ENCODE data around the gene ANKFN1.
"Not testable (repeated sequence)": the region's sequence is repeated elsewhere in the genome, so short reads cannot be mapped to it uniquely, and the experiment has no call there.

Gene ANKFN1

GRCh38 chr17:56182081-56182480 is 28.8 kb downstream of the ANKFN1 start:
- no peak for DNase-seq (ENCODE audit: low read depth in 3 of 3)

DNA sequence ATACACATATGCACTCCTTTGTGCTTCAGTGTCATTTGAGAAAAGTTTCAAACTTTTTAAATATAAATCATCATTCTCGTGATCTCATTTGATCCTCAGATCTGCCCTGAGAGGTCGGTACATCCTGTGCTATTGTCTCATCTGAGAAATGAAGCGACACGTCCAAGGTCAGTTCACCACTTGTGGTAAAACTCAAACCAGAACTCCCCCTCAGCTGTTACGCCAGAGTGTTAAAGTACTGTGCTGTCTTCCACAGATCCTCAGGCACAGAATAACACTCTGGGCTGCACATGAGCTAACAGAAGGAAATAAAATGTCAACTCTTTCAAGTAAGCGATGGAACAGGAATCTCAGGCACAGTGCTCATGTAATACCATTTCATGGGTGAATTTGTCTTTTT is 31.4 kb downstream of the ANKFN1 start:
- no peak for DNase-seq (ENCODE audit: low read depth in 3 of 3)

GRCh38 chr17:56185491-56186221 is 32.4 kb downstream of the ANKFN1 start:
- DNase-seq (ENCODE audit: low read depth in 3 of 3), result no peak

DNA sequence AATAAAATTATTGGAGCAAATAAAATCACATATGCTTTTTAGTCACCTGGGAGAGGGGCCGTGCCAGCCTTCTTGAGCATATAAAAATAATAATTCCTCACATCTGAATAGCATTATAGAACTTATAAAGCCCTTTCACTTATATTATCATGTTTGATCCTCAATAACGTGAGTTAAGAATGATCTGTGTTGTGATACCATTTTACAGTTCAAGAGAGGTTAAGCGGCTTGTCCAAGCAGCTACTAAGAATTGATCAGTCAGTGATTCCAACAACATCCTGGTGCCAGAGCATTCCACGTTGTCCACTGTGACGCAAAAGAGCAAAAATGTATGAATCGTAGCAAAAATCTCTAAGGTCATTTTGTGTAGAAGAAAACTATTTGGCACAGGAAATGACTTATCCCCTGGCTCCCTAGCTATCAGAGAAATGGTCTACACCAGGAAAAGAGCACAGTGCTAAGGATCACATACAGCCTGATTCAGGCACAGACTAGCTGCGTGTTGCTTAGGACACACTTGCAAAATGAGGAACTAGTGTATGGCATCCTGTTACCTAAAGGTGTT is 33.0 kb downstream of the ANKFN1 start:
- no peak for DNase-seq (ENCODE audit: low read depth in 3 of 3)

GRCh38 chr17:56203430-56203829 is 50.2 kb downstream of the ANKFN1 start:
- no peak for DNase-seq (ENCODE audit: low read depth in 3 of 3)

DNA sequence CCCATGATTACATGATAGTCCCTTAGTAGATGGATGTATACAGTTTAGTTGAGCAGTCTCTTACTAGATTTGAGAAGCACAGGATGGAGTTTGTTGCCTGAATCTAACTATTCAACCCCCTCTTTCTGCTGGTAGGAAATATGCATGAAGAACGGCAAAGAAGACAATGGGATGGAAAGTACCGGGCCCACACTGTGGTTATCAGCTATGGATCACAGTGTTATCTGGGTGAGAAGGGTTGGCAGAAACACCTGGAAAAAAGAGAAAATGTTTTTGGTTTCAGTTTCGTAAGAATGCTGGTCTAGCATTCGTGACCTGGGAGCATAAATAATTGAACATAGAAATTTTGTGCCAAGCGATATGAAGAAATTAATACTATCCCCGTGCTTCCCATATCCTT is 53.1 kb downstream of the ANKFN1 start:
- no peak for DNase-seq (ENCODE audit: low read depth in 3 of 3)

DNA sequence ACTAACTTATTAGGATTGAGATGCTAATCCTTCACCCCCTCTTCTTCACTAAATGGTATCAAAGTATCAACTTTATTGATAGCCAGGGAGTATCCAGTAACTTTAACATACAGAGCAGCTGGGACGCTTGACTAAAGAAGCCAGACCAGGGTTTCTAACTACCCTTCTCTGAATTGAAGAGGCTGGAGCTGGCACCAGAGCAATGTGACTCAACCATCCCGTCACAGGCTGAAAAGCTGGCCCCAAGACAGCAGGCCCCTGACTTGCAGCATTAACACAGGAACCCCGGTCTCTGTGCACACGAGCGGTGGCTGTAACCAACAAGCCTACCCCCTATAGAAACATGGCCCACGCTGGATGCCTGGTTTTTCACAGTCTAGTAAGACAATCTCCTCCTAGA is 59.8 kb downstream of the ANKFN1 start:
- no peak for DNase-seq (ENCODE audit: low read depth in 3 of 3)

- DNase-seq (ENCODE audit: low read depth in 3 of 3), result no peak
Observed at GRCh38 chr17:56217921-56218320, 64.6 kb downstream of the ANKFN1 start.

DNA sequence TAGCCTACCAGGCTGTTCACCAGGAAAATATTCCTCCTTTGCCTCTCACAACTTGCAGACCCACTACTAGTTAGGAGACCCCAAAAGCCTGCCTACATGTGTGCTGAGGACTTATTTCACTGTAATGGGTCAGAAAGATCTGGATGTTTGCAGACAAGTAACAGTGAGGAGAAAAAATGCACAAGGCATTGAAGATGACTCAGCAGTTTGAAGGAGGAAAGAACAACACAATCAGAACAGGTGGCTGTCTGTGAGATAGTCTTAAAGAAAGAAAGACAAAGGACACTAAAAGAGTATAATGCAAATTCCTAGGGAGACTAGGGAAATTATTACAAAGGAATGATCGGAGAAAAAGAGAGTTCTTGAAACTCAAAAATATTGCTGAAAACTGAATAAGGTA is 69.0 kb downstream of the ANKFN1 start:
- no peak for DNase-seq (ENCODE audit: low read depth in 3 of 3)

DNA sequence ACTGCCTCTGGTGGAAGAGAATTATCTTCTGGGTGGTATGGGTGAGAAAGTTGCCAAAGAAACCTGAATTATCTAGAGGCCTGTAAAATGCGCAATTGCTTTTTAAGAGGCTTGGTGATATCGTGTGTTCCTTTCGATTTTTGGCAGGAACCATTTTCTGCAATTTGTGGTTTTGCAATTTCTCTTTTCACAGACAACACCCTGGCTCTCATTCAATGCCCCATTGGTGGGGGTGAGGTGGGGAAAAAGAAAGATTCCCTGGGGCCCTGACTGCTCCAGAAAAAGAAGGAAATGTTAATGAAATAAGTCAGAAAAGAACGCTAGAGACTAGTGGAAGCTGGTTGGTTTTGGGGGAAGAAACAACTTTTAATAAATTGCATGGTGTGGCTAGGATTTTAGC is 77.4 kb downstream of the ANKFN1 start:
- no peak for DNase-seq (ENCODE audit: low read depth in 3 of 3)

- no peak for DNase-seq (ENCODE audit: low read depth in 3 of 3)
Observed at GRCh38 chr17:56231252-56231651, 78.0 kb downstream of the ANKFN1 start.

- no peak for DNase-seq (ENCODE audit: low read depth in 3 of 3)
Observed at GRCh38 chr17:56231693-56232092, 78.4 kb downstream of the ANKFN1 start.

DNA sequence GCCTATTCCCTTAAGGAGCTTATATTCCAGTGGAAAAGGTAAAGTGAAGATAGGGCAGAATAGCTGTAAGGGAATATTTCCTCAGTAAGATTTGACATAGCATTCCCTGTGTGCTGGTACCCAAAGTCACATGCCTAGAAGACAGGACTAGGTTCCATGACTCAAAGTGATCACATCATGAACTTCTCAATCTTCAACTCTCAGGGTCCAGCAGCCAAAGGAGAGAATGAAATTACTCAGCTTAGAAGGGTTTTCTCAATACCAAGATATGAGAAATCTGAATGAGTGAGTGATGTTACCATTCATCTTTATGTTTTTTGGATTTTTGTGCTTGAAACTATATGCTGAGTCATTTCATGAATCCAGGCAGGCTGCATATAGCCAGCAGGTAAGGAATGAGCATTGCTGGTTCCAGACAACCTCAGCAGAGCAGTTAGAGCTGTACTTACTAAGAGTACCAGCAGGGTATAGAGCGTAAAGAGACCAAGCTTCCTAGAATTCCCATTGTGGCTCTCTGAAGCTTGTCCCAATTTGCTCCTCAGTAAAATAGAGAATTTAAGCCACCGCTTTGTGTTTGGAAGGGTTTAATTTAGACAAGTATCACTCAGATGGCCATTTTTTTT is 91.1 kb downstream of the ANKFN1 start:
- DNase-seq (ENCODE audit: low read depth in 3 of 3), result no peak

- DNase-seq (ENCODE audit: low read depth in 3 of 3), result no peak
Observed at GRCh38 chr17:56247816-56248215, 94.5 kb downstream of the ANKFN1 start.

DNA sequence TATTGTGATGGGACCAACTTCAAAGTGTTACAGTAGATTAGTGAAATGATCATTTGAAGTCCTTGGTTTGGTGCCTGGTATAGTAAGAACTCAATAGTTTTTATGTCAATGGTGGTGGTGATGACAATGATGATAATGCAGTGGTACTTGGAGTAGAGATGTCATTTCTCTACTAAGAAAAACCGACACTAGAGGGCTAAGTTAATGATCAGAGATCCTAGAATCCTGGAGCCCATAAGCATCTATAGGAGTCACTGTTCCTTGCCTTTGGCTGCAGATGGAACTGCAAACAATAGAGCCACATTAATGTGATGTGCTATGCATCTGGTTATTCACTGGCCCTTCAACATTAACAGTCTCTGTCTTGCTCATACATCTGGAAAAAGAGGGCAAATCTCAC is 103.8 kb downstream of the ANKFN1 start:
- no peak for DNase-seq (ENCODE audit: low read depth in 3 of 3)

GRCh38 chr17:56260376-56261002 is 107.2 kb downstream of the ANKFN1 start:
- DNase-seq (ENCODE audit: low read depth in 3 of 3), result no peak

GRCh38 chr17:56262803-56263202 is 109.5 kb downstream of the ANKFN1 start:
- no peak for DNase-seq (ENCODE audit: low read depth in 3 of 3)

- DNase-seq (ENCODE audit: low read depth in 3 of 3), result no peak
Observed at GRCh38 chr17:56269556-56270389, 116.5 kb downstream of the ANKFN1 start.

DNA sequence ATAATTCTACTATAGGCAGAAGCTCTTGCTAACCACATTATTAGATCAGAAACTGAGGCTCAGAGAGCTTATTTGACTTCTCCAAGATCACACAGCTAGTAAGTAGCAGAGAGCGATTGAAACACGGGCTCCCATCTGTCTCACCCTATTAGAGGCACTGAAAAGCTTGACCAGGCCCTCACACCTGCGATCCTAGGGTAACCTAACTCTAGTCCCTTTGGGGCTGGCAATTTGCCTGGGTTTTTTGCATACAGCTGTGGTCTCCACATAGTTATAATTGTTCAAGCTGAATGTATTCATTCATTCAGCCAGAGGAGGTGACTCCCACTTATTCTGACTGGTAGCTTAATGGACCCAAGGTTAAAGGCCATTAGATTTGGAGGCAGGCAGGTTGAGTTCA is 121.2 kb downstream of the ANKFN1 start:
- DNase-seq (ENCODE audit: low read depth in 3 of 3), result no peak

- no peak for DNase-seq (ENCODE audit: low read depth in 3 of 3)
Observed at GRCh38 chr17:56284482-56284881, 131.2 kb downstream of the ANKFN1 start.

DNA sequence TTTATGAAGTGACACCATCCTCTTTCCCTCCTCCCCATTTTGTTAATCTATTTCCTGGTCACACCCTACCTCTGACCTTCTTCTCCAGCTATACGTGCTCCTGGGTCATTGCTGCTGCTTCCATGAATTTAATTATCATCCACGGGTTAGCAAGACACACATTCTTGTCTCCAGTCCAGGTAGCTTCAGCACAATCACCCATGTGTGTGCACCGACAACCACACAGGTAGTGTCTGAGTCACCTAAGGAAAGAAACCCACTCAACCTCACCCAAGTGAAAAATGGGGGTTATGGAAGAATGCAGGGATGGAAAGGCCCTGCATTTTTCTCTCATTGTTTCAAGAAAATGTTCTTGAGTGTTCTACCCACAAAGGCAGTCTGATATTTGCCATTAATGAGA is 135.5 kb downstream of the ANKFN1 start:
- not testable (repeated sequence) for DNase-seq (ENCODE audit: low read depth in 3 of 3)

- no peak for DNase-seq (ENCODE audit: low read depth in 3 of 3)
Observed at GRCh38 chr17:56289321-56289720, 136.0 kb downstream of the ANKFN1 start.

All from stimulated activated CD4-positive, alpha-beta T cell treated with anti-CD3 and anti-CD28 coated beads, TNF-alpha, amount 100 ng/mL, for 4 hours (primary cell).